Activated CD4-positive, alpha-beta T cell treated with anti-CD3 and anti-CD28 coated beads, Interleukin-2, amount 50 U/mL, for 48 hours (primary cell): ENCODE results near the gene CSF3R.
A peak's percentile ranks its signal among the peaks of the same experiment; 100 is the strongest.

Experiments
- DNase-seq, 2 experiments: peaks; one replicate each; pipeline ENCODE4 v3.0.0-alpha.2; 2020

The CSF3R gene

DNA sequence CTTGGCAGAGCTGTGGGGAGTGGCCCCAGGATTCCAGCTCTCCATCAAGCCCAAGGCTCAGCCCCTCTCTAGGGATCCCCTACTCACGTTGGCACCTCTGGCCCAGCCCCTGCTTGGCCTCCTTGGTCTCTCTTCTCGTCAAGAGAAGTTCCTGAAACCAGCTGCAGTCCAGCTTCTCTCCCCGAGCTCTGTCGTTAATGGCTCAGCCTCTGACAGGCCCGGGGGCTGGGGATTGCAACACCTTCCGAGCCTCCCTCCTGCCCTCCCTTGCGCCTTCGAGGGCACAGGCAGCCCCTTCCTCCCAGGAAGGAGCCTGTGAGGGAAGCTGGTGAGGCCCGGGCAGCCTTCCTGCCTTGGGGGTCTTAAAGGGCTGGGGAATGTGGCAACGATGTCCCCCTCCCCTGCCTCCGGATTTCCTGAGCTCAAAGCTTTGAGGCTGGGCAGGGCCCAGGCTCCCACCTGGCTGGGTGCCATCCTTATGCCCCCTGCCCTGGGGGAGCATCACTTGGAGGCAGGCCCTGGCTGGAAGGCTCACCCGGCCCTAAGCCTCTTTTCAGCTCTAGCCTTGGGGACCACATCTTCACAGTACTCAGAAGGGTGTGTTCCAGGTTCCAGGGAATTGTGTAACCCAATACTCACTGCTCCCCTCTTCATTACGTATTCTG is at the start of gene CSF3R:
CSF3R (minus strand) TSS at position 190 of the 665 bp plus-strand sequence. CDS start 3,417 bp downstream, outside the sequence.
- DNase-seq = no peak

DNA sequence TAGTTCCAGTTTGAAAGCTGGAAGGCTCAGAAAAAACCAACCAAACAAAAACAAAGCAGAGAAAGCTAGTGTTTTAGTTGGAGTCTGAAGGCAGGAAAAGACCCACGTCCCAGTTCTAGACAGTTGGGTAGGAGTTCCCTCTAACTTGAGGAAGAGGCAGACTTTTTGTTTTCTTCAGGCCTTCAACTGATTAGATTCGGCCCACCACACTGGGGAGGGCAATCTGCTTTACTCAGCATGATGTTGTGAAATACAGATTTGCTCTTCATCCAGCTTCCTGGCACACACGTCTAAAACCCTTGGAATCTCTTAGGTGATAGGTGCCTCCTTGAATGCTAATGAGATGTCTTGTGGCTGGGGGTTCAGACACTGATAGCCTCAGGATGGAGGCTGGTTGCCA is 49.1 kb upstream of the CSF3R start:
- DNase-seq = no peak

DNA sequence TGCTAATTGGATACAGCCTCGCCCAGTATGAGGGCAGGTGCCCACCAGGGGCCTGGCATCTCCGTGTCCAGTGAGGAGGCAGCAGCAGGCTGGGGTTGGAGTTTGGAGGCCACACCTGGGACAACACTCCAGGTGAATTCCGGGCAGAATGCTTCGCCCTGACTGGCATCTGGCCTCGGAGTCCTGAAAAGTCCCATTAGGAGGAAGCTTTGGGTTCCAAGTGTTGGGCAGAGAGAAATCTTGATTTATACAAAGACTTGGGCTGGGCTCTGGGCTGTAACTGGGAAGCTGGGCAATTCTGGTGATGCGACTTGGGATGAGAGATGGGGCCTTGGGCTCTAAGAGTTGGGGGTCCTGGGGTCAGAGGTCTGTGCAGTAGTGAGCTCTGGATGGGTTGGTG is 48.1 kb upstream of the CSF3R start:
- no peak for DNase-seq

- no peak for DNase-seq
Measured at GRCh38 chr1:36530261-36530660, 47.5 kb upstream of the CSF3R start.

- no peak for DNase-seq
Measured at GRCh38 chr1:36529769-36530260, 47.1 kb upstream of the CSF3R start.

DNA sequence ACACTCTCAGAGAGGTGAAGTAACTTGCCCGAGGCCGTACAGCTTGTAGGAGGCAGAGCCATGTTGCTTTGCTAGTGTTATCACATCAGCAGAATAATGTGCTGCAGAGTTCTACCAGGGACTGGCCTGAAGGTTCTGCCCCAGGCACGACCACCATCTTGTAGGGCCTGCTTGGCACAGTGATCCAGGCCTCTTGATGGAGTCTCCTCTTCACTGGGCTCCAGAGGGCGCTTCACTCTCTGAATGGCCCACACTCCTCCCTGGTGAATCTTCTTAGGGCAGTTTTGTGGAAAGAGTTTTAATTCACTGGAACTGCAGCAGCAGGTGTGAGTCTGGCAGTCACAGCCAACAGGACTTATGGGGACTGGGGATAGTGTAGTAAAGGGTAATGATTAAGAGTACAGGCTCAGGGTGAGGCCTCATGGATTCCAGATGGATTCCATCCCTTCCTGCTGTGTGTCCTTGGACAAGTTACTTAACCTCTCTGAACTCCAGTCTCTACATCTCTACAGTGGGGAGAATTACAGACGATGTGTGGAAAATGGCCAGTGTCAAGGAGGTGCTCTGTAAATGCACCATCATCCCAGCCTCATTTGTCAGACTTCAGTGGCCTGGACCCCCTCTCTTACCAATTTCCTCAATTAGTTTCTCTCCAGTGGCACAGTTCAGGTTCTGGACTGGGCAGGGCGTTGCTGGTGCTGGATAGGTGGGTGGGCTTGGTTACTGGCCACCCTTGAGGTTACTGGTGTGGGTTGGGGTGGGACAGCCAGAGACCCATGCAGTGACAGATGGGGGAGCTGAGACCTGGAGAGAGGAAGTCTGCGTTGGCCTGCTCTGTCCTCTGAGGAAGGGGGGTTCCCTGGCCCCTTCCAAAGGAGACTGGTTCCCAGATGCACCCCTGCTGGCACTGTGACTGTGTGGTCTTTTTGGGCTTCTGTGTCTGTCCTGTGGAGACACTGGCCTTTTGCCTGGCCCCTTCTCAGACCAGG is 45.9 kb upstream of the CSF3R start:
- no peak for DNase-seq

- no peak for DNase-seq
Measured at GRCh38 chr1:36525166-36525565, 42.5 kb upstream of the CSF3R start.

DNA sequence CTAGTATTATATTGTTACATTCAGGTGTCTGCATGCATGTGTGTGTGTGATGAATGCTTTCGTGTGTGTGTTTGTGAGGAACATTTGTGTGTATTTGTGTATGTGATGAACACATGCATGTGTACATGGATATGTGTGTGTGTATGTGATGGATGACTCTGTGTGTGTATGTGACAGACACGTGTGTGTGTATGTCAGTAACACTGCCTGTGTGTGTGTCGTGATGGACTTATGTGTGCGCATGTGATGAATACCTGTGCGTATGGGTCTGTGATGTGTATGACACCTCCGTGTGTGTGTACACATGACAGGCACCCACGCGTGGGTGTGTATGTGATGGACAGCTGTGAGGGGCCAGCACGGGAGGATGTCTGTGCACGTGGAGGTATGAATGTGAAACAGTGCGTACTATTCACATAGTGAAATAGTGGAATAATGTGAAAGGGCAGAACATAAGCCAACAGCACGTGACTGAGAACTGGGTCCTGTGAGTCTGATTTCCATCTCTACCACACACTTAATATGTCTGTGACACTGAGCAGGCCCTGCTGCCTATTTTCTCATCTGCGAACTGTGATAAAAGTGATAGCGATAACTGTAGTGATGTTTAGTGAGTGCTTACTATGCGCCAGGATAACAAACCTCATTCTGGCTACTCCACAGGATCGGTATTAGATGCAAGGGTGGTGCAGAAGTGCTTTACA is 41.8 kb upstream of the CSF3R start:
- no peak for DNase-seq

DNA sequence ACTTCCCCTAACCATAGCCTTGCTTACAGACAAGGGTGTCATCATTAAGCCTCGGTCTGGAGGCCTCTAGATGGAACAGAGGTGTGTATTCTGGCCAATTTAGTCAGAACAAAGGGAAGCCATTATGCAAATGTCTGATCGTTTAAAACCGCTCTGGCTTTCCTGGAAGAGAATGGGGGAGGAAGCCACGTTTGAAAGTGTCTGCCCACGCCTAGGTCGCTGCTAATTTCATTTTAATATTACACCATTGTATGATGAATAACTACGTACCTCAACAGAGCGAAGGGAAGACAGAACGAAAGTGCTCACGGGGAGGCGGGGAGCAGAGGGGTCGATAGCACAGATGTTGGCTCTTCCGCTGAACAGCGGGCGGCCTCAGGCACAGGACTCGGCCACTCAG is 41.1 kb upstream of the CSF3R start:
- DNase-seq = peak; percentile 31 to 48

DNA sequence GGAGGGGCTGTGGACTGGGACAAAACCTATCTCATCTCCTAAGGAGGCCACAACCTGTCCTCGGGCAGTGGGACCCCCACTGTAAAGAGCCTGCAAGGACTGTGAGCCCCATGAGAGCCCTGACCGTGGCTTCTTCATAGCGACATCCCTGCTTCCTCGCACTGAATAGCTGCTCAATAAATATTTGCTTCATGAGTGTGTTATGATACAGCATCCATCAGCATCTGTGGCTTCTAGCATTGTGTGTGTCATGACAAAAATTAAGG is 40.5 kb upstream of the CSF3R start:
- no peak for DNase-seq

DNA sequence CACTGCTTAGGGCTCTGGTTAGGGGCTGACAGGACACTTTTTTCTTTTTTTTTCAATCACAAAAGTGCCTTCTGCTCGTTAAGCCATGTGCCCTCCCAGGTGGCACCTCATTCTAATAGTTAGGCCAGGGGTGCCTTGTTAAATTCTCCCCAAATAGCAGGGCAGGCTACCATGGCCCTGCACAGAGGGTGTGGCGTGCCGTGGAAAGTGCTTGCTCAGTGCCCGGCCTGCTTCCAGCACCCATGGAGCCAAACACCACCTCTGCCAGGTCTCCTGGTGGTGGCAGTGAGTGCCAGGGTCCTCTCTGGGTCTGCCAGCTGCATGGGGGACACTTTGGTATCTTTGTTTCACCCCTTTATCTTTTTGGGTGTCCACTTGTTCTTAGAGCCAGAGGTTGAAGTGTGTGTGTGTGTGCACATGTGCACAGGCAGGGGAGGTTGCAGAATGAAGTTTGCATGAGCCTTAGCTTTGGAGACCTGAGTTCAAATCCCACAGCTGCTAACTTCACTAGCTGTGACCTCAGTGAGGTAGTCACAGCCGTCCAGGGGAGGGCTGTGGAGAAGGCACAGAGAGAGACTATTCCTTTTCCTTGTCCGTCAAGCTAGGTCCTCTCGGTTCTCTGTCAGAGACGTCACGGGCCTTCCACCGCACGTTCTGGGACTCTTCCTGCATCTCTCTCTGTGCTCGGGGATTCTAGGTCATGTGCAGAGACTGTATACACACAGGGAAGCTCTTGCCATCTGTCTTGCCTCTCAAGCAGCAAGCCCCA is 39.9 kb upstream of the CSF3R start:
- no peak for DNase-seq

DNA sequence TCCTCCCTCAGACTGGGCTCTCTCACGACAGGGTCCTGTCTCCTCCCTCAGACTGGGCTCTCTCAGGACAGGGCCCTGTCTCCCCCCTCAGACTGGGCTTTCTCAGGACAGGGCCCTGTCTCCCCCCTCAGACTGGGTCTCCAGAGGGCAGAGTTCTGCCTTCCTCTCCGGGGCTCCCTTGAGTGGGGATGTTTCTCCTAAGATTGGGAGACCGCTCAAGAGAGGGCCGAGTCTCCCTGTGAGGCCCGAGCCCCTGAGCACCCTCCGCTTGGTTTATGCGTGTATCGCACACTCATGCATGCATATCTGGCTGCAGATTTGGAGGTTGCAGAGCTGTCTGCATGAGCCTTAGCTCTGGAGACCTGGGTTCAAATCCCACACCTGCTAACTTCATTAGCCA is 39.3 kb upstream of the CSF3R start:
- DNase-seq = no peak

DNA sequence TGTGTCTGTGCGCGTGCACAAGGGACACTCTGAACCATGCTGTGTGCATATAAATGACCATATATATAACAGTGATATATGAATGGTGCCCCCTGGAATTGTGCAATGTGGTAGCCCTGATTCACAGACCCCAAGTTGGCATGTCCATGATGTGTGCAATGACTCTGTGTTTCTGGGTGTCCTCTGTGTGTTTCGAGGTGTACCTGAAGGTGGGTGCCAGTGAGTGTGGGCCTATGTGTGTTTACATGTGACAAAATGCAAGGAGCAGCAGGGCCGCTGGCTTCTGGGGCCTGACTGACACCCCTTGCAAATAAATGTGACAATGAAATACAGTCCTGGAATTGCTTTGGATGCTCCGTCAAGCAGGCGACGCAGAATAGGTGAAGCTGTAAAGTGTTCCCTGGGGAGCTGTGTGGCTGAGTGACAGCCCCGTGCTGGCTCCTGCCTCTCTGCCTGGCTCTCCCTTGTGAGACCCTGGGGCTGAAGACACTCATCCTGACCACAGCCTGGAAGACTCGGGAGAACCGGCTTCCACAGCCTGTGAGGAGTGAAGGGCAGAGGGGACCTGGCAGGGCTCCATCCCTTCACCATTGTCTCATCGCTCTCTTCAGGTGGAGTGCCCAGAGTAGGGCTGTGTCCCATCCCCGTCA is 38.2 kb upstream of the CSF3R start:
- DNase-seq = no peak

GRCh38 chr1:36520056-36520455 is 37.3 kb upstream of the CSF3R start:
- no peak for DNase-seq

DNA sequence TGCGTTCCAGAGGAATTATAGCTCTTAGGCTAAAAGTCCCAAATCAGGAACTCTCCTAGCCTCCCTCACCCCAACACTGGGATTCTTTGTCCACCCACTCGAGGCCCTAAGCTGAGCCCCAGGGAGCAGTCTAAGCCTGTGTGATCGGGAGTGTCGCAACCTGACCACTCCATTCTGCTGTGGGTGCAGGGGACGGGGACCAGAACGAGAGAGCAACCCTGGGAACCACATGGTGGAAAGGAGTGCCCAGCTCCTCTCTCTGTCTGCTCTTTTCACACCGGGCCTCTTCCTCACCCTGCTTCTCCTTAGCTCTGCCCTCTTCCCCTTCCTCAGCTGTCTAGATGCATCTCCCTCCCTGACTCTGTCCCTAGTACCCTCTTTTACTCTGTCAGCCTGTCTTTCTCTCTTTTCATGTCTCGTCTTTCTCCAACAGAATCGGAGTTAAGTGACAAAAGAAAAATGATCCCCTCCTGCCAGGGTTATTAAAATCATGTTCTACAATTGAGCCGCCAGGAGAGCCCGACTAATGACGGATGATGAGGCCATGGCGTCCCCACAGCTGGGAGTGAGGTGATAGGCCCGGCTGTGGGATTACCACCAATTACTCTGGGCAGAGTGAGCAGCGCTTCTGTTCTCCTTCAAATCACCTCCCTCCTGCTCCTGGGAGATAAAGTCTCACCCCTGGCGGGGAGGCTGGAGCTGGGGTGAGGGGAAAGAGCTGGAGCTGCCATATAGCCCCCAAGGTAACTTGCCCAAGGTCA is 34.5 kb upstream of the CSF3R start:
- no peak for DNase-seq

GRCh38 chr1:36516372-36517010 is 33.8 kb upstream of the CSF3R start:
- DNase-seq = peak; percentile 42 to 45

GRCh38 chr1:36515315-36516138 is 32.8 kb upstream of the CSF3R start:
- DNase-seq = no peak

GRCh38 chr1:36514501-36514900 is 31.8 kb upstream of the CSF3R start:
- DNase-seq = no peak

- DNase-seq = no peak
Measured at GRCh38 chr1:36513676-36514473, 31.2 kb upstream of the CSF3R start.
